ENCODE results near the gene PCAT7. TPM values are rescaled to one million over a fixed set of nuclear protein-coding genes. Genes with fewer than 3 reads are reported as not detected.

The PCAT7 gene
- total and polyA plus RNA-seq, 10 of the 15 experiments (the other 5 are each of a cell fraction or from before 2014, with no cell fraction given) = 0.04 TPM; not detected in 9

- H3K4me3 ChIP-seq = no peak overlapping the region
- no peak overlapping the region for H3K9ac ChIP-seq (ENCODE audit: control insufficient read depth, insufficient read depth, low read length)
- ATAC-seq = no peak
- H4K20me1 ChIP-seq (ENCODE audit: control insufficient read depth, insufficient read depth) = no peaks in the 10 kb centered on the region
- in situ Hi-C loops (cut with MboI) (no loop called here), intact Hi-C loops (cut with micrococcal nuclease; ENCODE audit: unreplicated experiment) (loop anchor here (5.0 to 10.0 kb wide), 2 partner anchors 69 to 582 kb away; no protein-coding TSS in a partner anchor)
- H3K36me3 ChIP-seq (ENCODE audit: control insufficient read depth in 2 of 2, insufficient read depth in 2 of 2, low read length in 1 of 2) = no peaks in the 10 kb centered on the region
- DNase-seq (ENCODE audit: low read depth, low spot score) = no peak
- FAIRE-seq = no peak
- no peaks in the 10 kb centered on the region; a peak in 1 of 4 replicates for H3K27me3 ChIP-seq (replicated peaks in 1 of 2; ENCODE audit: control insufficient read depth in 2 of 2, insufficient read depth in 2 of 2, low read length in 1 of 2)
- ChIA-PET RAD21 (ENCODE audit: unreplicated experiment) (no interaction called here), CTCF (interaction anchor here (0.9 kb wide), 1 partner anchor 64 kb away, joined by 3 read pairs; no protein-coding TSS in a partner anchor), POLR2A (no interaction called here), SMC1A (ENCODE audit: uncharacterized antibody, unreplicated experiment) (no interaction called here)
- no TSS peak for BruUV-seq (replicated peaks)
- H2AFZ ChIP-seq (ENCODE audit: control insufficient read depth, low read depth, low read length) = no peak overlapping the region
- 67% methylated on average over 29 of the region's 29 CpGs for WGBS (ENCODE audit: insufficient coverage, insufficient replicate concordance, low lambda C conversion rate, missing lambda C conversion rate)
- no peaks in the 10 kb centered on the region for H3K4me1 ChIP-seq (ENCODE audit: control insufficient read depth, insufficient read depth, low read length)
- H3K9me3 ChIP-seq (replicated peaks; ENCODE audit: control insufficient read depth, insufficient read depth, low read length) = no peaks in the 10 kb centered on the region
- H3K4me2 ChIP-seq (ENCODE audit: control insufficient read depth, insufficient read depth) = no peak overlapping the region
- H3K27ac ChIP-seq (ENCODE audit: control insufficient read depth, insufficient read depth) = no peak overlapping the region
- no peaks in the 10 kb centered on the region for H3K79me2 ChIP-seq (ENCODE audit: control insufficient read depth, insufficient read depth, low read length)
- no peak for TF ChIP-seq TCF12 (IDR thresholded peaks at IDR 0.05; ENCODE audit: low read depth, low read length)
- no peak for TF ChIP-seq POU2F2 (IDR thresholded peaks at IDR 0.05; ENCODE audit: borderline replicate concordance, low read depth, low read length)
- no peak for TF ChIP-seq MTA2 (IDR thresholded peaks at IDR 0.05; ENCODE audit: low read depth)
- no peak for TF ChIP-seq FOXK2 (IDR thresholded peaks at IDR 0.05)
- TF ChIP-seq GATAD2B (conservative IDR thresholded peaks at IDR 0.05; ENCODE audit: low read depth) = no peak
- TF ChIP-seq MXI1 (IDR thresholded peaks at IDR 0.05; ENCODE audit: low read depth, low read length) = no peak
- TF ChIP-seq ZNF274 (IDR thresholded peaks at IDR 0.05; ENCODE audit: insufficient read depth, insufficient read length) = no peak
- TF ChIP-seq BCL11A (IDR thresholded peaks at IDR 0.05; ENCODE audit: low read depth, low read length) = no peak
- TF ChIP-seq ZSCAN29 (IDR thresholded peaks at IDR 0.05) = no peak
- no peak for TF ChIP-seq SPI1 (IDR thresholded peaks at IDR 0.05; ENCODE audit: borderline replicate concordance, insufficient read depth, low read depth, low read length)
- no peak for TF ChIP-seq RELA (IDR thresholded peaks at IDR 0.05; ENCODE audit: borderline replicate concordance, partially characterized antibody)
- no peak for TF ChIP-seq KAT2A (conservative IDR thresholded peaks at IDR 0.05; ENCODE audit: control insufficient read depth, low read depth, low read length)
- no peak for TF ChIP-seq EGR1 (IDR thresholded peaks at IDR 0.05; ENCODE audit: borderline replicate concordance in 1 of 2, low read depth in 2 of 2, low read length in 2 of 2)
- TF ChIP-seq ZNF217 (IDR thresholded peaks at IDR 0.05) = no peak
- TF ChIP-seq, protein P1, sequence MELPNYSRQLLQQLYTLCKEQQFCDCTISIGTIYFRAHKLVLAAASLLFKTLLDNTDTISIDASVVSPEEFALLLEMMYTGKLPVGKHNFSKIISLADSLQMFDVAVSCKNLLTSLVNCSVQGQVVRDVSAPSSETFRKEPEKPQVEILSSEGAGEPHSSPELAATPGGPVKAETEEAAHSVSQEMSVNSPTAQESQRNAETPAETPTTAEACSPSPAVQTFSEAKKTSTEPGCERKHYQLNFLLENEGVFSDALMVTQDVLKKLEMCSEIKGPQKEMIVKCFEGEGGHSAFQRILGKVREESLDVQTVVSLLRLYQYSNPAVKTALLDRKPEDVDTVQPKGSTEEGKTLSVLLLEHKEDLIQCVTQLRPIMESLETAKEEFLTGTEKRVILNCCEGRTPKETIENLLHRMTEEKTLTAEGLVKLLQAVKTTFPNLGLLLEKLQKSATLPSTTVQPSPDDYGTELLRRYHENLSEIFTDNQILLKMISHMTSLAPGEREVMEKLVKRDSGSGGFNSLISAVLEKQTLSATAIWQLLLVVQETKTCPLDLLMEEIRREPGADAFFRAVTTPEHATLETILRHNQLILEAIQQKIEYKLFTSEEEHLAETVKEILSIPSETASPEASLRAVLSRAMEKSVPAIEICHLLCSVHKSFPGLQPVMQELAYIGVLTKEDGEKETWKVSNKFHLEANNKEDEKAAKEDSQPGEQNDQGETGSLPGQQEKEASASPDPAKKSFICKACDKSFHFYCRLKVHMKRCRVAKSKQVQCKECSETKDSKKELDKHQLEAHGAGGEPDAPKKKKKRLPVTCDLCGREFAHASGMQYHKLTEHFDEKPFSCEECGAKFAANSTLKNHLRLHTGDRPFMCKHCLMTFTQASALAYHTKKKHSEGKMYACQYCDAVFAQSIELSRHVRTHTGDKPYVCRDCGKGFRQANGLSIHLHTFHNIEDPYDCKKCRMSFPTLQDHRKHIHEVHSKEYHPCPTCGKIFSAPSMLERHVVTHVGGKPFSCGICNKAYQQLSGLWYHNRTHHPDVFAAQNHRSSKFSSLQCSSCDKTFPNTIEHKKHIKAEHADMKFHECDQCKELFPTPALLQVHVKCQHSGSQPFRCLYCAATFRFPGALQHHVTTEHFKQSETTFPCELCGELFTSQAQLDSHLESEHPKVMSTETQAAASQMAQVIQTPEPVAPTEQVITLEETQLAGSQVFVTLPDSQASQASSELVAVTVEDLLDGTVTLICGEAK (IDR thresholded peaks at IDR 0.05; ENCODE audit: borderline replicate concordance) = no peak
- TF ChIP-seq, protein P2, sequence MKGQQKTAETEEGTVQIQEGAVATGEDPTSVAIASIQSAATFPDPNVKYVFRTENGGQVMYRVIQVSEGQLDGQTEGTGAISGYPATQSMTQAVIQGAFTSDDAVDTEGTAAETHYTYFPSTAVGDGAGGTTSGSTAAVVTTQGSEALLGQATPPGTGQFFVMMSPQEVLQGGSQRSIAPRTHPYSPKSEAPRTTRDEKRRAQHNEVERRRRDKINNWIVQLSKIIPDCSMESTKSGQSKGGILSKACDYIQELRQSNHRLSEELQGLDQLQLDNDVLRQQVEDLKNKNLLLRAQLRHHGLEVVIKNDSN (IDR thresholded peaks at IDR 0.05; ENCODE audit: borderline replicate concordance, extremely low read length, insufficient read depth, low read depth, low read length) = no peak
- no peak for TF ChIP-seq FOXM1 (IDR thresholded peaks at IDR 0.05; ENCODE audit: low read depth, low read length)
Measured at GRCh38 chr9:94553029-94553938, 1.6 kb upstream of the PCAT7 start.

Data from GM12878 (cell line).